GM18508 (cell line): ENCODE measurements around the gene IQGAP3.

Source experiments
- ATAC-seq: cut with Tn5 transposase; IDR thresholded peaks from one replicate; pipeline ENCODE4 v1.9.1; 2021; ENCODE audit warnings: moderate number of reproducible peaks; ENCODE audit not compliant: insufficient read depth, unreplicated experiment

IQGAP3 gene

DNA sequence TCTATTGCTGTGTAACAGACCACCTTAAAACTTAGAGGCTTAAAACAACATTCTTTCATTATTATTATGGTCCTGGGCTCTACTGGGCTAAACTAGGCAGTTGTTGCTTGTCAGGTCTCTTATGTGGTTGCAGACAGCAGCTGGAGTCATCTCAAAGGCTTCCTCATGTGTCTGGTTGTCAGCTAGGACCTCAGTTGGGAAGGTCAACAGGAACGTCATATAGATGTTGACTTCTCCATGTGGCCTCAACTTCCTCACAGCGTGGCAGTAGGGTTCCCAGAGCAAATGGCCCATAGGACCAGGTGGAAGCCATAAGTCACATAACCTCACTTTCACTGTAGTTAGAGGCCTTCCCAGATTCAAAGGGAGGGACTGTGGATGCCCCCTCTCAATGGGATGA, 56.4 kb downstream of the IQGAP3 start:
- no peak for ATAC-seq

DNA sequence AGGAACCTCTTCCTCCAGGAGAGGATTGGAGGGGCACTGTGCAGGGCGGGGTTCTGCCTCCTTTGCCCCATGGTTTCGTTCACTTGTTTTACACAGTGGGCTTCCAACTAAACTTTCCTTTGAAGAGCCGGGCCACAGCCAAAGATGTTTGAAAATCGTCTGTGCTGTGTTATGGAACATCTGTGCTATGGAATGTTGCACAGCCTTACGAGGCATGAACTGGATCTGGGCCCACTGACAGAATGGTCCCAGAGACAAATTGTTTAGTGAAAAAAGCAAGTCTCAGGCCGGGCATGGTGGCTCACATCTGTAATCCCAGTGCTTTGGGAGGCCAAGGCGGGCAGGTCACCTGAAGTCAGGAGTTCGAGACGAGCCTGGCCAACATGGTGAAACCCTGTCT, 59.2 kb downstream of the IQGAP3 start:
- no peak for ATAC-seq

DNA sequence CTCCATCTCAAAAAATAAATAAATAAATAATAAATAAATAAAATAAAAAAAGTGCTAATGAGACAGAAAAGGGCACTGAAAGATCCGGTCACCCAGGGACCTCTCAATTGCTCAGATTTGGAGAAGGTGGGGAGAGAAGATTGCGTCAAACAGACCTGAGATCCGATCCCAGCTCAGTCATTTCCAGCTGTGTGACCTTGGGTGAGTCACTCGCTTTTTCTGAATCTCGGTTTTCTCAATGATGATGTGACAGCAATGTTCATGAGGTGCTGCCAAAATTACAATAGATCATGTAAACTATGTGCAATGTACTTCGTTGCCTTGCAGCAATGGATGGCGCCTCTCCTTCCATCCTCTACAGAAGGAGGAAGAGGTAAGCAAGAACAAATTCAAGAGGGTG, 60.7 kb downstream of the IQGAP3 start:
- ATAC-seq = no peak

DNA sequence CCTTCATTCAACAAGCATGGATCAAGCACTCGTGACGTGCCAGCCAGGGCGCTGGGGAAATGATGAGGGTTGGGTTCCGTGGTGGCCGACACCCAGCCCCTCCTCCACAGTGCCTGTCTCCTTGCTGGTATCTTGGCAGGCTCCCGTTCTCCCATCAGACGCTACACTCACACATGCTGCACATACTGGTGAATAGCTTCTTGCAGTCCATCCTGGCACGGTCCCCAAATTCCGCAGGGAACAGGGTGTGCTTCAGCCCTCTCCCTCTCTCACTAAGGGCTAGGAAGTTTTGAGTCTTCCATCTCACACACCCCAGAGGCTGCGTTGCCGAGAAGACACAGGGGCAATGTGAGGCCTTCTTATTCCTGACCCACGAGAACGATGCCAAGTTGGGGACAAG, 61.7 kb downstream of the IQGAP3 start:
- no peak for ATAC-seq

DNA sequence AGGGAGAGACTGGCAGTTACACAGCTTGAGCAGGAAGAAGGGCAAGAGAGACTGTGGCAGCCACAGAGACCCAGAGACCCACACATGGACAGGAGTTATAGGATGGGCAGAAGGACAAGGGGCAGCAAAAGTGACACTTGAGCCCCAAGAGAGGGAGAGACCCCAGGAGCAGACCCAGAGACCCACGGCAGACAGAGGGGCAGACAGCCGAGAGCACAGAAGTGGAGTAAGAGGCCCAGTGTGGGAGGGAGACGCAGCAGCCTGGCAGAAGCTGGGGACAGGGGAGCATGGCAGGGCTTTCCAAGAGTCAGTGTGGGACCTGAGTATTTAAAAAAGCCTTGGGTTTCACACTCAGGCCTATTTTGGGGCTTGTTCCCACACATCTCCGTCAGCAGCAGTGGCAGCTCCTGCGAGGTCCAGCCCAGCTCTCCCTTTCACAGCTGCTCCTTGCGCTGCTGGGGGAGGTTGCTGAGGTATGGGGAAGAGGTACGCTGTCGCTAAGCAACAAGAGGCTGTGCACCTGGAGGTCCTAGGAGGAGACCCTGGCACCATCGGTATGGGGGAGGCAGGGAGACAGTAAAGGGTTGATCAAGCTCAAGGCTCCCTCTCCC, 62.8 kb downstream of the IQGAP3 start:
- ATAC-seq = no peak

DNA sequence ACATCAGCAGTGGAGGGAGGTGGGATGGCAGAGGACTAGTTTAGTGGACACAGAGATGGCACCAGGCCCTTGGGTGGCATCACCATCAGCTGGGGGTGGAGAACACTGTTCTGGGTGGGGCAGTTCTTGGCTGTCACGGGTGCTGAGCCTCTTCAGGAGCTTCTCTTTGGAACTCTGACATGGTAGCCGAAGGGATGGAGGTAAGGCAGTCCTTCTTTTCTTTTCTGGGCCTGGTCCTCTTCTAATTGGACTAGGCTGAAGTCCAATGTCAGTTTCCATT, 63.5 kb downstream of the IQGAP3 start:
- ATAC-seq = no peak

DNA sequence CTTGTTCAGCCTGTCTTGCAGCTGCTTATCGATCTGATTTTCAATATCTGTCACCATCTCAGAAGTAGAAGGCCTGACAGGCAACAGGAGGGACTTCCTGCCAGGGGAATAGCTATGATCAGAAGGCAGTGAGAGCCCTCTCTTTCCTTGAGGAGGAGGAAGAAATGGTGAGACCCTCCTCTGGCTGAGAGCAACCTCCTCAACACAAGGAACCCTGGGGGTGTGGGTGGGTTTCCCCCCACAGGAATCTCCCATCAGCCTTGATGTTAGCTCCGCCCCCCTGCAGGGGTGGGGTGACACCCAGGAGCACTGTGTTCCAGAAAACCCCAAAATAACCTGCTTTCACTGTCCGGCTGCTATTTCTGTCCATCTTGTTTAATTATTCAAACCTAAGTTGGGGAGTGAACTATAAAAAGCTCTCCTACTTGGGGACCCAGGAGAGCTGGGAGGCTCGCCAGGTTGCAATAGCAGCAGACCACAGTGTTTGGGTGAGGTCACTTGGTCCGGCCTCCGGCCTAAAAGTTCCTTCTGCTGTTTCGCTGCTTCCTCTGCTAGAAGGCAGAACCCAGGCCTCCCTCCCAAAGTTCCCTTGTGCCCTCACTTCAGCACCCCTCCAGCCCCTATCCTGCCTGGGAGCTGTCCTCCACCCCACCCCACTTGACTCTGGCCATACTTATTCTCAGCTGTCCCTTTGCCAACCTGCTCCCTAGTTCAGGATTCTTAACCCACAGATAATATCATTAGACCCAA, 64.0 kb downstream of the IQGAP3 start:
- ATAC-seq = no peak

DNA sequence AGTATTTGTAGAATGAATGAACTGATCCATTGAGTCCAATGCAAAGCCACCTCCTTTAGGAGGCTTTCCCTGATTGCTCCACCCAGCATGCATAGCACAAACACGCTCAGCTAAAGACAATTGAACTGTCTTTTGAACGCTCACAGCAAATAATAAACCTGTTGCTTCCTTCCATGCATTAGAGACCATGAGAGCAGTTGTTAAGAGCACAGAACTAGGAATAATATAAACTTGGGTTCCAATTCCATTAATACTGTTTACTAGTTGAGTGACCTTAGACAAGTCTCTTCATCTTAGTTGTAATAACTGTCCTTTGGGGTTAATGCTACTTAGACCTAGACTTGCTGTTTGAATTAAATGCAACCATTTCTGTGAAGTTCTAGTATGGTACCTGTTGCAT, 65.9 kb downstream of the IQGAP3 start:
- no peak for ATAC-seq

DNA sequence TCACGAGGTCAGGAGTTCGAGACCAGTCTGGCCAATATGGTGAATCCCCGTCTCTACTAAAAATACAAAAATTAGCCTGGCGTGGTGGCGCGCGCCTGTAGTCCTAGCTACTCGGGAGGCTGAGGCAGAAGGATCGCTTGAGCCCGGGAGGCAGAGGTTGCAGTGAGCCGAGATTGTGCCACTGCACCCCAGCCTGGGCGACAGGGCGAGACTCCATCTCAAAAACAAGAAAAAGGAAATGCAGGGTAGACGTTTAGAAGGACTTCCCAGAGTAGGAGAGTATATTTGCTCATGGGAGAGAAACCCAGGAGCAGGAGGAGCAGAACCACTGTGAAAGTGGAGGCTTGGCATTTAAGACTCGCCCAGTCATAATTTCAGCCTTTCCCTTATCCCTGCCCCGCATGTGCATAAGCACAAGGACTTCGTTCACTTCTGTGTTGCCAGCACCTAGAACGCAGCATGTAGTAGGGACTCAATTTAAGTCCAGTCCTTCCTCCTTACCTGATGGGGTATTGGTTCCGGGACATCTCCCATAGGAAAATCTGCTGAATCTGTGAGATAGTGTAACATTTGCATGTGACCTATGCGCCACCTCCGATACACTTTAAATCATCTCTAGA, 66.6 kb downstream of the IQGAP3 start:
- no peak for ATAC-seq

DNA sequence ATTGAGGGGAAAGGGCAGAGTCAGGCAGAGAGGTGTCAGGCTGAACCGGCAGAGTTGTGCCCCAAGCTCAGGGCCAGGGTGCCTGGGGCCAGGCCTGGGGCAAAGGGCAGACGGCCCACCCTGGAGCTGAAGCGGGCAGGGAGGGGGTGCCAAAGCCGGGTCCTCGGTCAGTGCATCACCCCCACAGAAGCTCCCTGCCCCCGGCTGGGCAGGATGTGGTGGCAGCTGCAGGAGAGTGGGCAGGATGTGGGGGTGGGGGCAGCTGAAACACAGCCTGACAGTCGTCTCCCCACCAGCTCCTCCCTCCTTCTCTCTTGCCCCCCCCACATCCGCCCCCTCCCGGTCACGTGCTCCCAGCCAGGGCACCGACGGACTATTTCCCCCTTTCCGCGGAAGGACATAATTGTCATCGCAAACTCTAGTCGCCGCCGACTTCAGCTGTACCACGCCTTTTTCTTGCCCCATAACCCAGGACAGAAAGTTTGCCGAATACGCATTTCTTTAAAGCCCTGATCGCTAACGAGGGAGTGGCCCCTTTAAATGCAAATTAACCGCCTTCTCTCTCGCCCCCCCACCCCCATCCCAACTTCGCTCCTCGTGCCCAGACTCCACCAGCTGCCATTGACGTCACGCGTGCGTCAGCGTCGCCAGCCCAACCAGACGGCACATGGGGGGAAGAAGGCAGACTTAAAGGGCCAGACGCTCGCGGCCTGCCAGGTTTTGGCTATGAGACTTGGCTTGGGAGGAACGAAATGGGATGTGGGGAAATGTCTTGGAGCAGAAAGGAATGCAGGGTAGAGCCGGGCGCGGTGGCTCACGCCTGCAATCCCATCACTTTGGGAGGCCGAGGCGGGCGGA, 67.3 kb downstream of the IQGAP3 start:
- no peak for ATAC-seq

DNA sequence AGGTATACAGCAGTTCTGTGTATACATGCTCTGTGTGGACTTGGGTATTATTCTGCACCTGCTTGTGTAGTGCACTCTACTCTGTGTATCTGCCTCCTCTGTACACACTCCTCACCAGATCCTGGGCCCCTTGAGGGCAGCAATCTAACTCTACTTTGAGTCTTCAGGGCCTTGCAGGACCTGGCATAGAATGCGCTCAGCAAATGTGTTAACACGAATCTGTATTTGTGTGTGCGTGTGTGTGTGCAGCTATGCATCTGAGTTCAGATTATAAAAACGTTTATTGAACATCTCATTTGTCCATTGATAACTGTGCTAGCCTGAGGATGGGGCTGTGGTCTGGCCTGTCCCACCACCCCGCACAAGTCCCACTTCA, 67.9 kb downstream of the IQGAP3 start:
- ATAC-seq = no peak

DNA sequence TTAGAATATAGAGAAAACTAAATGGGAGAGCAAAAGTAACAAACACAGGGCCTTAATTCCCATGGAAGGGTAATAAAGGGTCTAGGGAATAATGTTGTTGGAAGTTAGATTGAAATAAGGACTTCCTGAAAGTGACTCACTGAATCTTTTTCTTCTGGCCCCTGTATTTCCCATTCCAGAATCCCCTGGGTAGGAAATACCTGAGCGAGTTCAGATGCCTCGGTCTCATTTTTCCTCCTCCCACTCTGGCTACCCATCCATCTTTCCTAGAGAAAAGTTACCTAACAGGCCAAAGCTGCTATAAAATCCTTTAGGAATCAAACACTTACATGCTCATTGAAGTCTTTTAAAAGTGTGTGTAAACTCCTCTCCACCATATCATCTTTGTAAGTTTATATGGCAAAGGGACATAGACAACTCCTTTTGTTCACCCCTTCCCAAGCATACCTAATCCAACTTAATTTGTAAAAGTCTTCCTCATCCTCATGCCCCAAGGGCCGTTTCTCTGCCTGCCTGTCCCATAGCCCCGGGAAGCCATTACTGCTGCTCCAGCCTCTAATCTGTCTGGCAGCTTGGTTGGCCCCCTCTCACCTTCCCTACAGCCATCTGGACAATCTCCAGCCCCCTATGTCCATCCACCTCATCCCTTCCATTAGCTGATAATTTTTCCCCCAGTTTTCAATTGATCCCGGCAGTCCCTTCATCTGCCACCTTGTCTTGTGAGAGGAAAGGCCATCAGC, 68.5 kb downstream of the IQGAP3 start:
- ATAC-seq = no peak

DNA sequence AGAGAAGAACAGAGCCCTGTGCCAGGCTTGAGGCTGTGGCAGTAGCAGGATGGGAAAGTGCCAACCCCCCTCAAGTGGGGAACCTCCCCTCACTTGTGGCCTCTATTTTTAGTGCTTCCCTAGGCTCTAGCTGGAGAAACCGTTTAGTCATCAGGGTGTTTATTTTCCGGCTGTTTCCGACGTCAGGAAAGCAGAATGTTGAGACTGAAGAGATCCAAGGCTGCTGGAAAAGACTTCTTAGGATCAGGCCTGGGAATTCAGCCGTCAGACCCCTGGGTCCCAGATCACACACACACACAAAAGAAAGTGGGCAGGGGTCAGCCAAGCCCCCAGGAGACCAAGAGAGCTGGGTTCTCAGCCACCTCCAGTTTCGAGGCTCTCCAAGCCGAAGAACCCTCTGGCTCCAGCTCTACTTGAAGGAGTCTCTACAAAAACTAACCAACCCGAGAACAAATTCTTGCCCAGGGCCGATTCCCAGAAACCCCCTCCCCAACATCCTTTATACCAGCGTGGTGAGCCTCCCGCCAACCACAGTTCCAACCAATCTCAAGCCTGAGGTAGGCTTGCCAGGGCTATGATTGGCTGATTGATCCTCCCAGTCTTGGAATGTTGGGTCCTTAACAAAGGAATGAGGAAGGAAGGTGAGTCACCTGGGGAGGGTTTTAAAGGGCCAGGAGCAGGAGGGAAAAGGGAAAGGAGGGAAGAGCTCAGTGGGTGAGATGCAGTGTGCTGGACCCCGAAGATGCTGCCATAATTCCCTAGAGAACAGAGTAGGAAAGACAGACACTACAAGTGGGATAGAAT, 69.3 kb downstream of the IQGAP3 start:
- no peak for ATAC-seq

DNA sequence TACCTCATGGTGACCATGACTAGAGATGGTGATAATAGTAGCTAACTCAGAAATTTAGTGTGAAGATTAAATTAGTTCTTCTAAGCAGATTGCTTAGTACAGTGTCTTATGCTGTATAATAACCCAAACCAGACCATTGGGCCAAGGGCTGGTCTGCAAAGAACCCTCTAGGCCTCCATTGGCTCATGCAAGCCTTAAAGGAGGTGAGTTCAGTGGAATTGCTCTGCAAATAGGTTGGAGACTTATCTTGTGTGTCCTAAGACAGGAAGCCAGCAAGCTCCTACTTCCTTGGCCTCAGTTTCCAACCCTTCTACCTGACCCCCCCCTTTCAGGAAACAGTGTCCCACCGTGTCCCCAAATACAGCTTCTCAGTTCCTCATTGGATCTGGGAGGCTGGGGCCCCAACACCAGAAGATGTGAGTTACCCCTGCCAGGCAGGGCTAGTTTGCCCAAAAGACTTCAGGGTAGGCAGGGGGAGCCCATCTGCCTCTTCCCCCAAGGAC, 69.9 kb downstream of the IQGAP3 start:
- ATAC-seq = no peak

DNA sequence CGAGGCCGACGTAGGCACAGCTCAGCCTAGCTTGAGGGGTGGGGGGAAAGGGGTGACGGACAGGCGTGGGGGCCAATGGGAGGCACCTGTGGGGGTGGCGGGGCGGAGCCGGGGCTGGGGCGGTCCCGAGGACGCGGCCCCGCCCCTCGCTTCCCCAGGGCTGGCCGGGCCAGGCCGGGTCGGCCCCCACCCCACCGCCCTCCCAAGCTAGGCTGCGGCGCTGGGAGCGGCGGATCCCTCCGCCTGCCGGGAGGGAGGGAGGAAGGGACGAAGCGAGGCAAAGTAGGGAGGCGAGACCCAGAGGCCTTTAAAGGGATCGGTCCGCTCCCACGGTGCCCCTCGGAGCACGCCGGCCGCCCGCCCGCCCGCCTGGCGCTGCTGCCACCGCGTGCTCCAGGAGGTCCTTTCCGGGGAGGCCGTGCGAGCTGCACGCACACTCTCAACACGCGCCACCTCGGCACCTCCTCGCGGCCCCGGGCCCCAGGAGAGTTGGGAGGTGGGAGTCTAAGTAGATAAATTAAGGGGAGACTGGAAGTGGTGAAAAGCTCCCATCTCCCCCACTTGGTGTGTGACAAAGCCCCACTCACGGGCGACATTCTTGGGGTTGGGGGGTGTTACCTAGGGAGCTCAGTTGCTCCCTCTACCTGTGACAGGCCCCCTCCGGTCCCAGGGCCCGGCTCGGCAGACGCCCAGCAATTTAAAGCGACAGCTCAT, 71.4 kb downstream of the IQGAP3 start:
- ATAC-seq = peak; percentile 32

DNA sequence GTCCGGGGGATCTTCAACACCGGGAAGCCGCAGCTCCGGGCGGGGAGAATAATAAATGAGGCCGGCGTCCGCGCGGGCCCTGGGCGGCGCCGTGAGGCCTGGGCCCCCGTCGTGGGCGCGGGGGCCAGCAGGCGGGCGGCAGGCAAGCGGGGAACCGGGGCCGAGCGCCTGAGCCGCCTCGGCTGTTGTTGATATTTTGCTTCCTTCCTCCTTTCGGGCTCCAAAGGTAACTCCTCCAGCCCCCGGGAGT, 71.9 kb downstream of the IQGAP3 start, which contains the start of gene MEF2D:
Gene MEF2D, minus strand, starts transcription at position 233 of the 250 bp plus-strand sequence. CDS start 17,483 bp downstream, outside the sequence.
- no peak for ATAC-seq

DNA sequence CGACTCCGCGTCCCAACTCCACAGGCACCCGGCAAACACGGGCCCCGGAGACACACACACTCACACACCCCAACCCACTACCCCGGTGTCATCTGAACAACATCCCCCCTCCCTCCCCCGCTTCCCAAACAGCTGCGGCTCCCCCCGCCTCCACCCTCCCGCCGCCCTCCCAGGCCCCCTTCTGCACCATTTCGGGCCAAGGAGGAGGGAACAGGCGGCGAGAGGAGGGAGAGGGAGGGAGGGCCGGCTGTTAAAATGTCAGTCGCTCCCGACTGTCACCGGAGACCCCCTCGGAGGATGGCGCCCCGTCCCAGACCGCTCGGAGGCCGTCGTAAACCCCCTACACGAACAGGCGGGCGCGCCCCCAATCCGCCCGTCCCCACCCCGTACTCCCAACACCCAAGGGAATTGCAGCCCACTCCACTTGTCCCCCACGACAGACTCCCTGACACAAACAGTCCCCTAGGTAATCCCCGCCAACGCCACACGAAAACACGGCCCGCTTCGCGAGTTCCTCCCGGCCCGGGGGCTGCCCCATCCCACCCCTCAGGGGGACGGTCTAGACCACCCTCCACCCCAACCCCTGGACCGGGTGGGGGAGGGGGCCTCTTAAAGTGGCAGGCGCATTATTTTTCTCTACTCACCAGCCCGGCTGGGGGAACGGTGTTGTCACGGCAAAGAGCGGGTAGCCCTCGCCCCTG, 72.4 kb downstream of the IQGAP3 start:
- no peak for ATAC-seq

DNA sequence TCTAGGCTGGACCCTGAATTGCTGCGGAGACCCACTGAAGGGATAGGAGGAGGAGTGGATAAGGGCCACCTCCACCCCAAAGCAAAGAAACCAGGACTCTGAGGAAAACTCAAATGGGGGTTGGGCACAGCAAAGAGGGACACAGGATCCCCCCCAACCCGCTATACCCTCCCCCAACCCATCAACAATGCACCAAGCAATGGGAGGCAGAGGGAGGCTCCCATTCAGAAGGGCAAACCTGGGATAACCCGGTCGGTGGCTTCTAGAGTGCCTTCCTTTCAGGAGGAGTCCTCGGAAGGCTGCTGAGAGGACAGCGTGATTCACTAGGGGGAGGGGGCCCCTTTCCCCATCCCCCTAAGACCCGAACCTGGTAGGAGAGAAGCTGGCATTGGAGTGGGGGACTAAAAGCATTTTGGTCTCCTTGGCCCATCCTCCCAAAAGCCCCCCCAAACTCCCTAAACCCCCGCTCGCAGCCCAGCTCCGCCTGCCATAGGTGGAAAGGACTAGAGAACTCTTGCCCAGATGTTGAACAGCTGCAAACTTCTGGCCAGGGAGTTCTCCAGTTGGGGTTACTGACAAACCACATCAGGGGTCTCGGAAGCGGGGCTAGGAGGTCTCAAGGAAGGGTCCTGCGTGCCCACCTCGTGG, 73.0 kb downstream of the IQGAP3 start:
- no peak for ATAC-seq
